Measurements from ENCODE around the gene HELB.
"Not testable (repeated sequence)": the region's sequence is repeated elsewhere in the genome, so short reads cannot be mapped to it uniquely, and the experiment has no call there.

The HELB gene

DNA sequence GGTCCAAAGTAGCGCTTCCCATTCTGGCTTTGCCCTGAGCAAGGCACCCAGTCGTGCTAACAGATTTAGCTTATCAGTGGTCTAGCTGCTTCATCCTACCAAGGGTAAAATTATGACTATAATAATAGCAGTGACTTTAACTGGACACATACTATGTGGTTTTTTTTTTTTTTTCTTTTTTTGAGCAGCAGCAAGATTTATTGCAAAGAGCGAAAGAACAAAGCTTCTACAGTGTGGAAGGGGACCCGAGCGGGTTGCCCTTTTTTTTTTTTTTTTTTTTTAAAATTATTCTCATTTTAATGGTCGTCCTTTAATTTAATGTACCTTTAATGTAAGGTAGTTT, 505 bp downstream of the HELB start:
- no peak for DNase-seq (ENCODE audit: low read depth in 2 of 2, low spot score in 1 of 2)

DNA sequence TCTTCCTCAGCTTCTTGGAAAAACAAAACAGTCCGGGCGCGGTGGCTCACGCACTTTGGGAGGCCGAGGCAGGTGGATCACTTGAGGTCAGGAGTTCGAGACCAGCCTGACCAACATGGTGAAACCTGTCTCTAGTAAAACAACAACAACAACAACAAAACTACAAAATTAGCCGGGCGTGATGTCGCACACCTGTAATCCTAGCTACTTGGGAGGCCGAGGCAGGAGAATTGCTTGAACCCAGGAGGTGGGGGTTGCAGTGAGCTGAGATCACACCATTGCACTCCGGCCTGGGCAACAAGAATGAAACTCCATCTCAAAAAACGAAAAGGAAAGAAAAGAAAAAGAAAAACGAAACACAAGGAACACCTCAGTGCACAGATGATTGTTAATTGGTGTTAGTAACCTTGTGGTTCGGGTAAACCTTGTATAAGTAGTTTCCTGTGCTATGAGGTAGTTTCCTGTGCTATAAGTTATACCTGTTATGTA, 1.1 kb downstream of the HELB start:
- DNase-seq (ENCODE audit: low read depth in 2 of 2, low spot score in 1 of 2) = not testable (repeated sequence)

DNA sequence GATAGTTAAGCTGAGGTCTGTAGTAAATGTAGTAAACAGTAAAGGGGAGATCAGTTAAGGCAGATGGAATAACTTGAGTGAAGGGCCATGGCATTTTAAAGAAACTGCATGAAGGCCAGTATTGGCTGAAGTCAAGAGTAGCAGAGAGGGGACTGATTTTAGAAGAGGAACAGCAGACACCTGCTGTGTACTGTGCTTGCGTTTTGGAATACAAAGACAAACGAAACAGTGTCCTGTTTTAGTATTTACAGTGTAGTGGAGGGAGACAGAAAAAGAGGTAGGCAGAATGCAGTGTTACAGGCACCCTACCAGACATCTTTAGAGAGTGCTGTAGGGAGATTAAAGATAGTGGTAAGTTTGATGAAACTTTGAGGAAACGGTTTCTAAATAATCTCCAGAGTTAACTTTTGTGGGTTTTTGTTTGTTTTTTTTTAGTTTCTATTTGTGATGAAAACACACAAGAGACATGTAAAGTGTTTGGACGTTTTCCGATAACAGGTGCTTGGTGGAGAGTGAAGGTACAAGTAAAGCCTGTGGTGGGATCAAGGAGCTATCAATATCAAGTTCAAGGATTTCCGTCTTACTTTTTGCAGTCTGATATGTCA, 2.1 kb downstream of the HELB start:
- no peak for DNase-seq (ENCODE audit: low read depth in 2 of 2, low spot score in 1 of 2)

DNA sequence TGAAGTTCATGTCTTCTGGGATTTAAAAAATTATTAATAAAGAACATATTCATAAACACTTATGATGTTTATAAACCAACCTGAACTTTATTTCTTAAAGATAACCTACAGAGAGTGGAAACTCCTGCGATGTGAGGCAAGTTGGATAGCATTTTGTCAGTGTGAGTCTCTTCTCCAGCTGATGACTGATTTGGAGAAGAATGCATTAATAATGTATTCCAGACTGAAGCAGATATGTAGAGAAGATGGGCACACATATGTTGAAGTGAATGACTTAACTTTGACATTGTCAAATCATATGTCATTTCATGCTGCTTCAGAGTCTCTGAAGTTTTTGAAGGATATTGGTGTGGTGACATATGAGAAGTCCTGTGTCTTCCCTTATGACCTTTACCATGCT, 7.3 kb downstream of the HELB start:
- DNase-seq (ENCODE audit: low read depth in 2 of 2, low spot score in 1 of 2) = no peak

DNA sequence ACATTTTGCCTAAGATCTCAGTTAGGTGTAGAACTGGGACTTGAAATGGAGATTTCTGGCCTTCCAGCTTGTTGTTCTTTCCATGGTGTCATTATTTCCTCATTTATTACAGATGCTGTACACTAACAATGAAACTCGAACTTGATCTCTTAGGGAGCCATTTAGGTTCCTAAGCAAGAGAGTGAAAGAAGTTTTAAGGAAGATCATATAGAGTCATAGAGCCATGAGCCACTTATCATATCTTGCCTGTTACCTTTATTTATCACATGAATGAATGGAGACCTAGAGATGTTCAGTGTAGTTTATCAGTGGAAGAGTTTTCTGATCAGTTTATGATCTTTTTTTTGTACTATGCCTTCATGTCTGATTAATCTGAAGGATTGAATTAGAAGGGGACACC, 9.9 kb downstream of the HELB start:
- DNase-seq (ENCODE audit: low read depth in 2 of 2, low spot score in 1 of 2) = no peak

DNA sequence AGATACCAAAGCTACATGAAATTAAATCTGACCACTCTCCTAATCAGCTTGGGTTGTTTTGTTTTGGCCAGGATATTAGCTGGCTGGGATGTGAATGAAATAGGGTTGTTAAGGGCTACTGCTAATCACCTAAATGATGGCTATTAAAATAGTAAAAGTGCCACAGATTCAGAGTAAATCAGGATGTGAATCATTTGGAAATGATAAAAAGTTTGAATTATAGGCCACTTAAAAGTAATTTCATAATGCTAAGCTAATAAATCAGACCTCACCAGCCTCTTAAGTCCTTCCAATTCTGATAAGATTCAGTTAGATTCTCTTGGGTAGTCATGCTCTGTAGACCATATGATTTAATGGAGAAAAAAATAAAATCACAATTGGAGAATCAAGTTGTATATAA, 12.0 kb downstream of the HELB start:
- DNase-seq (ENCODE audit: low read depth in 2 of 2, low spot score in 1 of 2) = no peak

DNA sequence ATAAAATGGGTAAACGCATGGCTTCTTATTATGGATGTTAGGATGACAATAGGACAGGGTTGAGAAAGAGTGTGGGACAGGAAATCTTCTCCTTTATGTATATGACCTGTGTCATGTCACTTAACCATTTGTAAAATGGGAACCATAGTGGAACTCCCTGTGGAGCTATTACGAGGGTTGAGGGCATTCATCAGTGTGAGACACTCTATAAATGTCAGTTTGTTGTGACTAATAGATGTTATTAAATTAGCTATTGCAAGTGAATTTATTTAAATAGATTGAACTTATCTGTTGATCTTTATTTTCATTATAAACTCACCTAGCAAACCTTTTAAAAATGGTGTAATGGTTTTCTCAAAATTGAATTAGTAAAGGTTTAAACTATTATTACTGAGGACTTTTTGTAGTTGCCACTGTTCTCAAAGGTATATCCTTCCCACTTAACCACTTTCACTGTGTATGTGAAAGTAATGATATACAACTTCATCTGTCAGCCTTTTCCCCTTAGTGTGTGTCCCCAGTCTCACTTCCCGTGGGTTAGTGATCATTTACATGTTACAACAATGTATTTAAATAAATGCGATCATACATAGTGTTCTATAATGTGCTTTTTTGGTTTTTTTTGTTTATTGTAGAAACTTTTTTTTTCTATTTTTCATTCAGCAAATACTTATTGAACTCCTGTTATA, 17.1 kb downstream of the HELB start:
- DNase-seq (ENCODE audit: low read depth in 2 of 2, low spot score in 1 of 2) = no peak

DNA sequence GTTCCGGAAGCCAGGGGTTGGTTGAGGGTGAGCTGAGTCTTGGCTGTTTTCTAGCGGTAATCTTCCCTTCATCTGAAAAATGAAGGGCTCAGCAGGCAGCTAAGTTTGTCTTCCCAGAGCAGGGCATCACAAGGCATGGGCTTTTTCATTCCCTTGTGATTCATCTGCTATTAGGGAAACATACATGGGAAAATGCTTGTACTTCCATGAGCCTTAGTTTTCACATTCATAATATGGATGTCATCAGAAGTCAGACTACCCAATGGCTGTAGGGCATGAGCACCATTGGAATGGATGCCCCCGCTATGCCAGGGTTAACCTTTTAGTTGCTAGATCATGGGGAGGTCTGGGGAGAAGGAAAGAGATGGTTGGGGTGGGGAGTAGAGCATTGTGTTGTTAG, 18.7 kb downstream of the HELB start:
- no peak for DNase-seq (ENCODE audit: low read depth in 2 of 2, low spot score in 1 of 2)

DNA sequence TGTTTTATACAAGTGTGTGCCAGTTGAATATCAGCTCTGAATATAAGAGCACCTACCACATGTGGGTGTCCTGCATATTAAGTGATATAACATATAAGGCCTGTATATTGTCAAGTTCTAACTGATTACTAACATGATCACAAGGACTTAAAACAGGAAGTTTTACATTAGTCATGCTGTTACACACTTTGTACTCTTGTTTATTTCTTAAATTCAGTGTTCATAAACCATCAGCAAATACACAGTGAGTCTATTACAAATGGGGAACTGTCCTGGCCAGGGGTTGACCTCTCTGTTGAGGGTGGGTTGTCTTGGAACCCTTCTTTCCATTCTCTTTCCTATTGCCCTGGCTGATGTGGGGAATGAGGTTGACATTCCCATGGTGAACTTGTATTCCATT, 19.1 kb downstream of the HELB start:
- DNase-seq (ENCODE audit: low read depth in 2 of 2, low spot score in 1 of 2) = no peak

DNA sequence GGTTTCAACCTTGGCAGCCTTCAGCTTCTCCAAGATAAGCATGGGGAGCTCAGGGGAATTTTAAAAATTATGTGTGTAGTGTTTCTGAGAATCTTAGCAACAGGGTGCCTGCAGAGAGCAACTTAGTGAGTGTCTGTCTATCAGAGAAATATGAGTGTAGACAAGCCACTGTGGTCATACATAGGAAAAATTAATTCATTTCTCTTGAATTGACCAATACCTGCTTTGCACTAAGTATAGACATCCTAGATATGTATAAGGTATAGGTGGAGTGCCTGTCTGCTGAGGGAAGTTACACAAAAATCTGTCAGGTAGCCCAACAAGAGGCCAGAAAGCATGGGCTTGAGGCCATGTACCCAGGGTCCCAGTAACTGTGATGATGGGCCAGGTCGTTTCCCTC, 20.7 kb downstream of the HELB start:
- no peak for DNase-seq (ENCODE audit: low read depth in 2 of 2, low spot score in 1 of 2)

DNA sequence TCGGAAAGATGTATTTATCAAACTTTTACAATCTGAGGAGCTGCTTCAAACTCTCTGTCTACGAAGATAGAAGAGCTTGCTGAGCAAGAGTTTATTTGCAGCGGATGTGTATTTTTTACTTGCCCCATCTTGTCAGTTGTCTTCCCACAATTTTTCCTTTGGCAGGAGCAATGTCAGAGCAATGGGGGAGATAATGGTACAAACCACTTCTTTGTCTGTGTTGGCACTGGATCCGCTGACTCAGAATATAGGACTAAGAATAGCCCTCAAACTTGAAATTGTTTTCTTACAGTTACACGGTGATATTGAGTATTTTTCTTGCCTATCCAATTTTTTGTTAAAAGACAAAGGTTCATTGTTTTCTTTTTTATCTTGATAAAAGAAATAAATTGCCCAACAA, 27.6 kb downstream of the HELB start:
- no peak for DNase-seq (ENCODE audit: low read depth in 2 of 2, low spot score in 1 of 2)

DNA sequence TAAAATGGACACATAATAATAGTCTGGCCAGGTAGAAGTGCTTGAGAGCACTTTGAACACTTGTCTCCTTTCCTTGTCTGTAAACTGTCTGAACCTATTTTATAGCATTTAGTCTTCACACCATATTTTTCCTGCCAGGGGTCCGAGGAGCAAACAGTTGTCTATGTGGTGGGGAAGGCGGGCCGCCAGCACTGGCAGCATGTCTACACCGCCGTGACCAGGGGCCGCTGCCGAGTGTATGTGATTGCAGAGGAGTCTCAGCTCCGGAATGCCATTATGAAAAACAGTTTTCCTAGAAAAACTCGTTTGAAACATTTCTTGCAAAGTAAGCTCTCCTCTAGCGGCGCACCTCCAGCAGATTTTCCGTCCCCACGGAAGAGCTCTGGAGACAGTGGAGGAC, 28.7 kb downstream of the HELB start:
- DNase-seq (ENCODE audit: low read depth in 2 of 2, low spot score in 1 of 2) = no peak

DNA sequence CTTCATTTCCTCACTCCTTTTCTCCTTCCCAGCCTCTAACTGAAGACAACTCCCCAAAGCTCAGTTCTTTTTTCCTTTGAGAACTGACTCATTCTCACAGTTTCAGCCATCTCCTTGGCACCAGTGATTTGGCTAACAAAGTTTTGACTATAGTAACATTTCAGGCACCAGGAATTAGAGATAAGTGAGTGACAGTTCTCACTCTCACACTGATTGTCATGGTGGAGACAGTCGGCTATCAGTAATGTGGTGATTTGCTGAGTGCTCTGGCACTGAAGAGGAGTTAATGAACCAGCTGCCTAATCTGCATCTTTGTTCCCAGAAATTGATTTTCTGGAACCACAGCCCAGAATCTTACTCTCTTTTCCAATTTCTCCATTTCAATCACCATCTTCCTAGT, 29.5 kb downstream of the HELB start:
- no peak for DNase-seq (ENCODE audit: low read depth in 2 of 2, low spot score in 1 of 2)

DNA sequence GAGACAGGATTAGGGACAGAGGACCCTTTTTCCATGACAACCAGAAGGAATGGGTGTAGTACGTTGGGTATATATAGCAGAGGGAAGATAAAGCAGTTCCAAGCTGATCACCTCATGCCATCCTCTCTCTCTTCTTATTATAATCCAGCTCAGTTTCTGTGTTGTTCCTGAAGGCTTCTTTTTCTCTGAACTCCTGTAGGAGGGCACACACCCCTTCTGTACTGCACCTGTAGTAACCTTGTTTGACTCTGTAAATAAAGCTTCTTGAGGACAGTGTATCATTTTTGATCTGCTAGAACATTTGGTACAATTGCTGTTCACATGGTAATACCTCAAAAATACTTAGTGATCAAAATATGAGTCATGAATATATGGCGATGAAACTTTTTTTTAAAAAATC, 33.5 kb downstream of the HELB start:
- DNase-seq (ENCODE audit: low read depth in 2 of 2, low spot score in 1 of 2) = no peak

DNA sequence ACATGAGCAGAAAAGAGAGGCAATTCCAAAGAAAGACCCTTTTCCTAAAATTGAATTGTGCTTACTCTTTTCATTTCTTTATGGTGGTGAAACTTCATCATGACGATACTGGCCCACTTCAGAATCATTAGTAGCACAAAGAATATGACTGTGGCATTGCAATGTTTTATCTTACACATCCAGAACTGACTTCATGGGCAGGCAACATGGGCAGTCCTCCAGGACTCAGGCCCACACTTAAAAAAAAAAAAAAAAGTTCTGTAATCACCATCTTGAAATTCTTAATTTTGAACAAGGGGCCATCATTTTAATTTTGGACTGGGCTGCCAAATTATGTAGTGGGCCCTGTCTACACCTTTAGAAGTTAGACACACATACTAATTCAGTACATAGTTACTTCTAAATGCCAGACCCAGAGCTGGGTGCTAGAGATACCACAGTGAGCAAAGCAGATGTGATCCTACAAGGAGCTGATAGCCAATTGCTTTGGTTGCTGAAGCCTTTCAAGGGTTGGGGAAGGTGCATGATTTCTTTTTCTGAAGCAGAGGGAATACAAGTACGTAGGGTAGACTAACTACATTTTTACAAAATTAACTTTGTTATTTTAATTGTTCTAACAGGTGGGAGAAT, 35.2 kb downstream of the HELB start:
- DNase-seq (ENCODE audit: low read depth in 2 of 2, low spot score in 1 of 2) = no peak

DNA sequence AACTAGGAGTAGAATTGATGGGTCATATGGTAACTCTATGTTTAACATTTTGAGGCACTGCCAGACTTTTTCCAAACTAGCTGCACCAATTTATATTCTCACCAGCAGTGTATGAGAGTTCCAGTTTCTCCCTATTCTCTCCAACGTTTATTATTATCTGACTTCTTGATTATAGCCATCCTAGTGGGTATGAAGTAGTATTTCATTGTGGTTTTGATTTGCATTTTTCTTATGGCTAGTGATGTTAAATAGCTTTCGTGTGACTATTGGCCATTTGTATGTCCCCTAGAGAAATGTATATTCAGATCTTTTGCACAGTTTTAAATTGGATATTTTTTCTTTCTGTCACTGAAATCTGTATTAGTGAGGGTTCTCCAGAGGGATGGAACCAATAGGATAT, 37.8 kb downstream of the HELB start:
- DNase-seq (ENCODE audit: low read depth in 2 of 2, low spot score in 1 of 2) = no peak

DNA sequence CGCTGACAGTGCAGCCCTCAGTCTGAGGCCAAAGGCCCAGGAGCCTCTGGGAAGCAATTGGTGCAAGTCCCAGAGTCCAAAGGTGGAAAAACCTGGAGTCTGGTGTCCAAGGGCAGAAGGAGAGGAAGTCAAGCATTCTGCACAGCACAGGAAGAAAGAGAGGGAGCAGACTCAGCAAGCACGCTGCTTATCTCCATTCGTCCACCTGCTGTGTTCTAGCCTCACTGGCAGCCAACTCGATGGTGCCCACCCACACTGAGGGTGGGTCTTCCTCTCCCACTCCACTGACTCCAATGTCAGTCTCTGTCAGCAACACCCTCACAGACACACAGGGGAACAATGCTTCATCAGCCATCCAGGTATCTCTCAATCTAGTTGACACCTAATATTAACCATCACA, 38.8 kb downstream of the HELB start:
- no peak for DNase-seq (ENCODE audit: low read depth in 2 of 2, low spot score in 1 of 2)

DNA sequence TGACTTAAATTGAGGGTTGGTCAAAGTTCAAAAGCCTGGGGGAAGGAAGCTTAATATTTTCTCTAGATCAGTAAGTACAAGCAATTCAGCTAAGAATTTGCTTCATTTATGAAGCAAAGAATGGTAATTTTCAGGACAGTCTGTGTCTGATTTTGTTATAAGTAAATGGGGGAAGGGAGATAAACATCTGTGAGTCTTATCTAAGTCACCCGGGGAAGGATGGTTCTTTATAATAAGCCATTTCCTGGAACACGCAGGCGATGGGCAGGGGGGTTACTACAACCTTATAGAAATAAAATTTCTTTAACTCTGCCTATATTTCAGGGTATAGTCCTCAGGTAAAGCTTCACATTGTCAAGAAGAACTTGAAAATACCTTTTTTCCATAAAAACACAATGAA, 42.9 kb downstream of the HELB start:
- no peak for DNase-seq (ENCODE audit: low read depth in 2 of 2, low spot score in 1 of 2)

DNA sequence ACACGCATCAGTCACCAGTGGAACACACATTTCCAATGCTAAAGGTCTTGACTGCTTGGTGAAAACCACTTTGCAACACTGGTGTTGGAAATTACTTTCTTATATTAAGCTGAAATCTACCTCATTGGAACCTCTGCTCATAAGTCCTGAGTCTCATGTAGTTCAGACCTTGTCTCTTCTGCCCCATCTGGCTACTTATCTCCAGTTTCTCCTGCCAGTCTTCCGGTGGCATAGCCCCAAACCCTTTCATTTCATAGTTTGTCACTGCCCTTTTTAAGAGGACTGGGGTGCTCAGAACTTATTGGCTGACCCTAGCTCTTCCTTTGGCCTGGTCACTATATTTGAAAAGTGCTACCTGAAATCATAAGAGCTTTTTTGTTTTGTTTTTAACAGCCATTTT, 43.7 kb downstream of the HELB start:
- DNase-seq (ENCODE audit: low read depth in 2 of 2, low spot score in 1 of 2) = no peak

DNA sequence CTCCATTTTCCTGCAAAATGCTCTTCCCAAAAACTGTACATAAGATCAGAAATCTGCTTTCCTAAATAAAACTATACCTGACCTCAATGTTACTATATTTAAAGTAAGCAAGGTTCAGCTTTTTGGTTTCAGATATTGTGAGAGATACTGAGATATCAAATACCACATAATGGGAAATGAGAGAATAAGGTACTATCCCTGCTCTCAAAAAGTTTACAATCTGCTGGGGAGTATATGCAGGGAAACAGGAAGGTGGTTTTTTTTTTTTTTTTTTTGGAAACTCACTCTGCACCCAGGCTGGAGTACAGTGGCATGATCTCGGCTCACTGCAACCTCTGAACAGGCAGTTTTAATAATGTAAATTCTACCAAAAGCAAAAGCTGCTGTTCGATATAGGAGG, 49.0 kb downstream of the HELB start:
- DNase-seq (ENCODE audit: low read depth in 2 of 2, low spot score in 1 of 2) = no peak

DNA sequence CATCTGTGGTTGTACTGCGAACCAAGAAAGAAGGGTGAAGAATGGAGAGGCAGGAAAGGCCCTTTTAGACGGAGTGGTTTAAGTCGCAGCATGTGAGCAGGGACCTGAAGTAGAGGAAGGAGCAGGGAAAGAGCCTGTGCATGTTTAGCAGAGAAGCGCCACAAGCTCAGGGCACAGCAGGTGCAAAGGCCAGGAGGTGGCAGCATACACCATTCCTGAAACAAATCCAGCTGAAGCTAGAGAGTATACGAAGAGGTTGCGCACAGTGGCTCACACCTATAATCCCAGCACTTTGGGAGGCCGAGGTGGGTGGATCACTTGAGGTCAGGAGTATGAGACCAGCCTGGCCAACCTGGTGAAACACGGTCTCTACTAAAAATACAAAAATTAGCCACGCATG, 49.9 kb downstream of the HELB start:
- DNase-seq (ENCODE audit: low read depth in 2 of 2, low spot score in 1 of 2) = no peak

DNA sequence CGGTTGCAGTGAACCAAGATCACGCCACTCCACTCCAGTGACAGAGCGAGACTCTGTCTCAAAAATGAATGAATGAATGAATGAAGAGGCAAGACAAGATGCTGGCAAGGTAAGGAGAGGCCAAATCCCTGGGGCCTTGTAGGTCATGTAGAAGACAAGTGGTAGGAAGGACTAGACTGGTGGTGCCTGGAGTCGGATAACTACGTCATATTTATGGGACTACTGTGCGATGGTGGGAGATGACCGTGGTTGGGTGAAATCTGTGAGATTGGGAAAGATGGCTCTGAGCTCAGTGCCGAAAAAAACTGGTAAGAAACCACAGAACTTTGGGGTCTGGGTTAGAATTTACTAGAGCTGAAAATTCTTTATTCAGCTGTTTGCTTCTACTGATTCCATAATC, 50.6 kb downstream of the HELB start:
- DNase-seq (ENCODE audit: low read depth in 2 of 2, low spot score in 1 of 2) = no peak

DNA sequence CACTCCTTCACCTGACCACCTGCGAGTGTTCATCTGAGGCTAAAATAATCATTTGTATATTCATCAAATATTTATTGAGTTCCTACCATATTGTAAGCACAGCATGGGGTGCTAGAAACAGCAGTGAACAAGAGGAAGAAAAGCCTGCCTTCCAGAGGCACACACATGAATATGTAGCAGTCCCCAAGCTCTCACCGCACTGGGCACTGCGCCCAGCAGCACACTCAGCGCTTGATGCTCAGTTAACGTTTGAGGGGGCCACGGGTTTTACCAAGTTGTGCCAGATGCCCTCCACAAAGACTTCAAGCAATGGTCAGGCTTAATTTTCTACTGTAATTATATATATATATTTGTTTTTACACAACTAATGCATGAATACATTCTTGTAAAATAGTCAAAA, 52.0 kb downstream of the HELB start:
- no peak for DNase-seq (ENCODE audit: low read depth in 2 of 2, low spot score in 1 of 2)

Measured in stimulated activated CD8-positive, alpha-beta memory T cell treated with anti-CD3 and anti-CD28 coated beads, Interleukin-4, amount 100 ng/mL, for 1 hour (primary cell).